GM12878 (cell line): ENCODE results near the gene ZNF790. TPM values are rescaled to one million over a fixed set of nuclear protein-coding genes. Genes with fewer than 3 reads are reported as not detected.

ENCODE experiments used
- ATAC-seq: fragments of 200-7000 bp; cut with Tn5 transposase; 3 replicates; pipeline ENCODE4 v1.9.1; 2020; ENCODE audit warnings: mild to moderate bottlenecking, moderate library complexity
- BruUV-seq: library from RNA; stranded (reverse); fragments of 400-500 nt; replicated peaks from 2 replicates; lab custom pipeline; 2021; lab: Mats Ljungman, UMichigan
- CTCF ChIA-PET: fragments of 300-600 bp; sonication (Branson Sonifier 250); formaldehyde crosslinking; extraction: SDS; loops from one replicate; lab custom pipeline; 2021; ENCODE audit warnings: inconsistent platforms; lab: Yijun Ruan, JAX
- POLR2A ChIA-PET: fragments of 350-600 bp; formaldehyde crosslinking; extraction: SDS; loops from one replicate; lab custom pipeline; 2021; ENCODE audit warnings: inconsistent platforms; lab: Charles Lee
- RAD21 ChIA-PET: fragments of 300-600 bp; sonication (Branson Sonifier 250); formaldehyde crosslinking; loops from one replicate; lab custom pipeline; 2023; ENCODE audit warnings: antibody characterized with exemption; ENCODE audit not compliant: unreplicated experiment; lab: Charles Lee
- SMC1A ChIA-PET: fragments of 300-600 bp; sonication (Branson Sonifier 250); formaldehyde crosslinking; loops from one replicate; lab custom pipeline; 2023; ENCODE audit not compliant: unreplicated experiment, uncharacterized antibody; lab: Charles Lee
- DNase-seq: peaks from one replicate; pipeline ENCODE4 v3.0.0-alpha.2; 2011; ENCODE audit warnings: low read depth, low spot score
- FAIRE-seq: peaks from 3 replicates; lab custom pipeline; 2011; peaks lifted over from hg19 to GRCh38; lab: Jason Lieb, UNC
- H2AFZ ChIP-seq: 2 replicates; pipeline ENCODE4 v1.6.0; 2011; ENCODE audit warnings: low read depth, low read length, control low read depth; ENCODE audit not compliant: control insufficient read depth
- H3K27ac ChIP-seq: 2 replicates; pipeline ENCODE4 v1.5.1; 2011; ENCODE audit warnings: control low read depth; ENCODE audit not compliant: control insufficient read depth, insufficient read depth
- H3K27me3 ChIP-seq, 2 experiments: replicated peaks in 1 of 2; 2 replicates each; pipeline versions ENCODE4 v1.6.0 to v1.6.1; 2011; ENCODE audit warnings: low read length in 1 of 2; ENCODE audit not compliant: control insufficient read depth in 2 of 2, insufficient read depth in 2 of 2
- H3K36me3 ChIP-seq, 2 experiments: 2 replicates each; pipeline ENCODE4 v1.5.1; 2011; ENCODE audit warnings: low read length in 1 of 2; ENCODE audit not compliant: control insufficient read depth in 2 of 2, insufficient read depth in 2 of 2
- H3K4me1 ChIP-seq: 2 replicates; pipeline ENCODE4 v1.6.1; 2011; ENCODE audit warnings: mild to moderate bottlenecking, low read length, moderate library complexity, mixed read lengths; ENCODE audit not compliant: control insufficient read depth, insufficient read depth
- H3K4me2 ChIP-seq: 2 replicates; pipeline ENCODE4 v1.6.0; 2011; ENCODE audit warnings: control low read depth; ENCODE audit not compliant: control insufficient read depth, insufficient read depth
- H3K4me3 ChIP-seq: fragments of 200-600 bp; sonication (generic); 2 replicates; pipeline ENCODE4 v1.5.1; 2016
- H3K79me2 ChIP-seq: 2 replicates; pipeline ENCODE4 v1.6.0; 2011; ENCODE audit warnings: low read length; ENCODE audit not compliant: control insufficient read depth, insufficient read depth
- H3K9ac ChIP-seq: 2 replicates; pipeline ENCODE4 v1.8.0; 2011; ENCODE audit warnings: low read length, control low read depth, mixed read lengths; ENCODE audit not compliant: control insufficient read depth, insufficient read depth
- H3K9me3 ChIP-seq: replicated peaks from 3 replicates; pipeline ENCODE4 v1.5.1; 2011; ENCODE audit warnings: mild to moderate bottlenecking, low read length; ENCODE audit not compliant: control insufficient read depth, insufficient read depth
- H4K20me1 ChIP-seq: 2 replicates; pipeline ENCODE4 v1.6.0; 2011; ENCODE audit not compliant: control insufficient read depth, insufficient read depth
- CHD4 ChIP-seq: fragments of 200-600 bp; sonication (generic); IDR thresholded peaks from 2 replicates; pipeline ENCODE4 v1.6.1; 2016; ENCODE audit warnings: mild to moderate bottlenecking
- E4F1 ChIP-seq: fragments of 450-650 bp; IDR thresholded peaks from 2 replicates; pipeline ENCODE4 v1.6.1; 2018; ENCODE audit warnings: borderline replicate concordance, mild to moderate bottlenecking; ENCODE audit not compliant: partially characterized antibody
- EP300 ChIP-seq, 2 experiments: fragments of 150-350 bp in 1 of 2; IDR thresholded peaks; 2 replicates each; pipeline ENCODE4 v1.6.1; 2011 to 2012; ENCODE audit warnings: low read depth in 2 of 2, low read length in 2 of 2, borderline replicate concordance in 1 of 2, improper control_type of control experiment in 1 of 2, inconsistent platforms in 1 of 2; ENCODE audit not compliant: control insufficient read depth in 1 of 2
- ETV6 ChIP-seq, 2 experiments: fragments of 450-650 bp in 1 of 2; IDR thresholded peaks in 1 of 2; conservative IDR thresholded peaks in 1 of 2; 2 replicates each; pipeline ENCODE4 v1.6.1; 2014; ENCODE audit warnings: antibody characterized with exemption in 1 of 2, borderline replicate concordance in 1 of 2, low read depth in 1 of 2, mild to moderate bottlenecking in 1 of 2, moderate library complexity in 1 of 2
- HDGF ChIP-seq: fragments of 450-650 bp; IDR thresholded peaks from 2 replicates; pipeline ENCODE4 v1.6.1; 2016; ENCODE audit warnings: antibody characterized with exemption
- KDM1A ChIP-seq: fragments of 200-600 bp; sonication (generic); IDR thresholded peaks from 2 replicates; pipeline ENCODE4 v1.6.1; 2016; ENCODE audit warnings: borderline replicate concordance
- KLF5 ChIP-seq: fragments of 450-650 bp; IDR thresholded peaks from 2 replicates; pipeline ENCODE4 v1.6.1; 2014; ENCODE audit warnings: mild to moderate bottlenecking; ENCODE audit not compliant: partially characterized antibody
- NFXL1 ChIP-seq: fragments of 450-650 bp; IDR thresholded peaks from 2 replicates; pipeline ENCODE4 v1.6.1; 2017; ENCODE audit warnings: antibody characterized with exemption, mild to moderate bottlenecking, borderline replicate concordance
- PAX8 ChIP-seq: fragments of 450-650 bp; IDR thresholded peaks from 2 replicates; pipeline ENCODE4 v1.6.1; 2017; ENCODE audit warnings: mild to moderate bottlenecking, moderate library complexity
- PKNOX1 ChIP-seq: fragments of 450-650 bp; IDR thresholded peaks from 2 replicates; pipeline ENCODE4 v1.6.1; 2016; ENCODE audit warnings: mild to moderate bottlenecking
- SIX5 ChIP-seq: IDR thresholded peaks from 2 replicates; pipeline ENCODE4 v1.6.1; 2011; ENCODE audit warnings: mild to moderate bottlenecking, low read depth, low read length, moderate library complexity; ENCODE audit not compliant: severe bottlenecking
- SUPT20H ChIP-seq: IDR thresholded peaks from 2 replicates; pipeline ENCODE4 v1.6.1; 2011; ENCODE audit warnings: low read depth, mild to moderate bottlenecking, low read length, moderate library complexity, borderline replicate concordance; ENCODE audit not compliant: control insufficient read depth
- ZNF274 ChIP-seq: IDR thresholded peaks from one replicate; pipeline ENCODE4 v1.8.0; 2011; ENCODE audit not compliant: insufficient read length, insufficient read depth
- ZNF622 ChIP-seq: fragments of 450-650 bp; IDR thresholded peaks from 2 replicates; pipeline ENCODE4 v1.6.1; 2017; ENCODE audit warnings: mild to moderate bottlenecking, inconsistent platforms
- WGBS: methylation state at CpG from one replicate; pipeline ENCODE4 v1.1.6; 2016; ENCODE audit warnings: low lambda C conversion rate; ENCODE audit not compliant: insufficient replicate concordance, insufficient coverage; ENCODE audit errors: missing lambda C conversion rate; 5-methylcytosine and 5-hydroxymethylcytosine counted together
- in situ Hi-C: fragments of 300-500 bp; cut with MboI; formaldehyde crosslinking; loops from 9 replicates; pipeline ENCODE4 v1.14.3; 2018; ENCODE audit warnings: mixed read lengths
- intact Hi-C: fragments of 100-400 bp; cut with micrococcal nuclease; formaldehyde crosslinking; loops from one replicate; pipeline ENCODE4 v1.14.2; 2022; ENCODE audit not compliant: unreplicated experiment
- polyA plus RNA-seq, 11 experiments: library from polyadenylated mRNA; depleted of rRNA in 4 of 11; unstranded in 6 of 11; stranded (reverse) in 5 of 11; fragments of >200 nt; fragmentation: Nextera tagmentation in 4 of 11; fragmentation: Illumina TruSeq in 1 of 11; extraction: Ambion mirVana in 4 of 11; extraction: Trizol in 1 of 11; gene quantifications; 1 replicate in 1 of 11; 2 replicates in 10 of 11; pipeline versions ENCODE4 v1.2.1 to v1.2.3, GENCODE V29; 2011 to 2016; ENCODE audit warnings: inconsistent platforms in 2 of 11, missing spikeins in 2 of 11, low read depth in 1 of 11
- total RNA-seq, 4 experiments: library from RNA; depleted of rRNA in 3 of 4; stranded (reverse); fragments of >200 nt in 3 of 4; fragmentation: Illumina TruSeq in 1 of 4; extraction: Trizol in 1 of 4; gene quantifications; 2 replicates each; pipeline versions ENCODE4 v1.2.1 to v1.2.3, GENCODE V29; 2013 to 2021
- TF ChIP-seq, protein P1 (sequence below): fragments of 450-650 bp; IDR thresholded peaks from 2 replicates; pipeline ENCODE4 v1.6.1; 2017; ENCODE audit warnings: mild to moderate bottlenecking
- TF ChIP-seq, protein P2 (sequence below): fragments of 450-650 bp; IDR thresholded peaks from 2 replicates; pipeline ENCODE4 v1.6.1; 2017; ENCODE audit warnings: low read depth, mild to moderate bottlenecking, moderate library complexity
- TF ChIP-seq, protein P3 (sequence below): IDR thresholded peaks from 2 replicates; pipeline ENCODE4 v1.6.1; 2012; ENCODE audit warnings: low read depth, low read length, improper control_type of control experiment

Gene ZNF790
- total and polyA plus RNA-seq, 10 of the 15 experiments (the other 5 are each of a cell fraction or from before 2014, with no cell fraction given), result 0.87 to 5.2 (median 2.9) TPM

GRCh38 chr19:36821758-36822157 lies 16.4 kb downstream of the ZNF790 start:
- Histone ChIP-seq H3K9ac (no peak overlapping the region), H3K4me2 (no peak overlapping the region), H3K4me1 (no peaks in the 10 kb centered on the region), H4K20me1 (no peaks in the 10 kb centered on the region), H3K79me2 (no peaks in the 10 kb centered on the region), H2AFZ (no peak overlapping the region), H3K36me3 (peaks cover 0 to 5% of the 10 kb centered on the region in 2 experiments; a peak in 2 of 4 replicates), H3K27ac (no peak overlapping the region), H3K9me3 (peaks cover 44% of the 10 kb centered on the region), H3K4me3 (no peak overlapping the region), H3K27me3 (no peaks in the 10 kb centered on the region)
- ChIA-PET POLR2A (no interaction called here), SMC1A (no interaction called here), CTCF (interaction anchor here (1.2 kb wide), 1 partner anchor 9 kb away, joined by 5 read pairs; no protein-coding TSS in a partner anchor), RAD21 (no interaction called here)
- in situ Hi-C loops (no loop called here), intact Hi-C loops (no loop called here)
- DNase-seq (no peak), FAIRE-seq (no peak), ATAC-seq (no peak)
- 97% methylated on average over 5 of the region's 5 CpGs for WGBS
- no TSS peak for BruUV-seq
- TF ChIP-seq, protein P1, sequence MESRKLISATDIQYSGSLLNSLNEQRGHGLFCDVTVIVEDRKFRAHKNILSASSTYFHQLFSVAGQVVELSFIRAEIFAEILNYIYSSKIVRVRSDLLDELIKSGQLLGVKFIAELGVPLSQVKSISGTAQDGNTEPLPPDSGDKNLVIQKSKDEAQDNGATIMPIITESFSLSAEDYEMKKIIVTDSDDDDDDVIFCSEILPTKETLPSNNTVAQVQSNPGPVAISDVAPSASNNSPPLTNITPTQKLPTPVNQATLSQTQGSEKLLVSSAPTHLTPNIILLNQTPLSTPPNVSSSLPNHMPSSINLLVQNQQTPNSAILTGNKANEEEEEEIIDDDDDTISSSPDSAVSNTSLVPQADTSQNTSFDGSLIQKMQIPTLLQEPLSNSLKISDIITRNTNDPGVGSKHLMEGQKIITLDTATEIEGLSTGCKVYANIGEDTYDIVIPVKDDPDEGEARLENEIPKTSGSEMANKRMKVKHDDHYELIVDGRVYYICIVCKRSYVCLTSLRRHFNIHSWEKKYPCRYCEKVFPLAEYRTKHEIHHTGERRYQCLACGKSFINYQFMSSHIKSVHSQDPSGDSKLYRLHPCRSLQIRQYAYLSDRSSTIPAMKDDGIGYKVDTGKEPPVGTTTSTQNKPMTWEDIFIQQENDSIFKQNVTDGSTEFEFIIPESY, result no peak
- TF ChIP-seq, protein P2, sequence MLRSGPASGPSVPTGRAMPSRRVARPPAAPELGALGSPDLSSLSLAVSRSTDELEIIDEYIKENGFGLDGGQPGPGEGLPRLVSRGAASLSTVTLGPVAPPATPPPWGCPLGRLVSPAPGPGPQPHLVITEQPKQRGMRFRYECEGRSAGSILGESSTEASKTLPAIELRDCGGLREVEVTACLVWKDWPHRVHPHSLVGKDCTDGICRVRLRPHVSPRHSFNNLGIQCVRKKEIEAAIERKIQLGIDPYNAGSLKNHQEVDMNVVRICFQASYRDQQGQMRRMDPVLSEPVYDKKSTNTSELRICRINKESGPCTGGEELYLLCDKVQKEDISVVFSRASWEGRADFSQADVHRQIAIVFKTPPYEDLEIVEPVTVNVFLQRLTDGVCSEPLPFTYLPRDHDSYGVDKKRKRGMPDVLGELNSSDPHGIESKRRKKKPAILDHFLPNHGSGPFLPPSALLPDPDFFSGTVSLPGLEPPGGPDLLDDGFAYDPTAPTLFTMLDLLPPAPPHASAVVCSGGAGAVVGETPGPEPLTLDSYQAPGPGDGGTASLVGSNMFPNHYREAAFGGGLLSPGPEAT, result no peak
- TF ChIP-seq CHD4, result no peak
- no peak for TF ChIP-seq HDGF
- TF ChIP-seq E4F1, result no peak
- TF ChIP-seq KDM1A, result no peak
- no peak for TF ChIP-seq SUPT20H
- no peak for TF ChIP-seq SIX5
- no peak for TF ChIP-seq PAX8
- TF ChIP-seq PKNOX1, result no peak
- no peak for TF ChIP-seq ETV6 (conservative IDR thresholded peaks at IDR 0.05 in 1 of 2, IDR thresholded peaks at IDR 0.05 in 1 of 2; ENCODE audit: borderline replicate concordance in 1 of 2, low read depth in 1 of 2)
- TF ChIP-seq NFXL1, result no peak
- TF ChIP-seq, protein P3, sequence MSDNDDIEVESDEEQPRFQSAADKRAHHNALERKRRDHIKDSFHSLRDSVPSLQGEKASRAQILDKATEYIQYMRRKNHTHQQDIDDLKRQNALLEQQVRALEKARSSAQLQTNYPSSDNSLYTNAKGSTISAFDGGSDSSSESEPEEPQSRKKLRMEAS, result no peak
- TF ChIP-seq KLF5, result no peak
- no peak for TF ChIP-seq EP300 (IDR thresholded peaks at IDR 0.05; ENCODE audit: borderline replicate concordance in 1 of 2, control insufficient read depth in 1 of 2, low read depth in 2 of 2, low read length in 2 of 2)
- no peak for TF ChIP-seq ZNF274
- no peak for TF ChIP-seq ZNF622
